COLO829 (cell line): Measurements from ENCODE around the gene DCAF8.
"Not testable (repeated sequence)": the region's sequence is repeated elsewhere in the genome, so short reads cannot be mapped to it uniquely, and the experiment has no call there.

Experiments
- DNase-seq: peaks from one replicate; pipeline ENCODE4 v3.0.0; 2012; ENCODE audit warnings: low spot score

Gene DCAF8

GRCh38 chr1:160261893-160262794, at the start of gene DCAF8:
DCAF8 (minus strand) TSS chr1:160262549; CDS start chr1:160244008, 18,541 bp downstream.
- DNase-seq = peak; percentile 99

GRCh38 chr1:160309571-160309970, 47.2 kb upstream of the DCAF8 start:
- no peak for DNase-seq

- no peak for DNase-seq
Measured at GRCh38 chr1:160309185-160309557, 46.8 kb upstream of the DCAF8 start.

- no peak for DNase-seq
Measured at GRCh38 chr1:160308451-160309184, 46.3 kb upstream of the DCAF8 start.

GRCh38 chr1:160307118-160307791, 44.9 kb upstream of the DCAF8 start:
- no peak for DNase-seq

- DNase-seq = no peak
Measured at GRCh38 chr1:160300173-160300572, 37.8 kb upstream of the DCAF8 start.

- no peak for DNase-seq
Measured at GRCh38 chr1:160296036-160296435, 33.7 kb upstream of the DCAF8 start.

GRCh38 chr1:160293020-160293968, 30.9 kb upstream of the DCAF8 start:
- no peak for DNase-seq

GRCh38 chr1:160291248-160292220, 29.2 kb upstream of the DCAF8 start:
- peak; percentile 69 for DNase-seq

- not testable (repeated sequence) for DNase-seq
Measured at GRCh38 chr1:160287769-160288168, 25.4 kb upstream of the DCAF8 start.

- no peak for DNase-seq
Measured at GRCh38 chr1:160285506-160285905, 23.2 kb upstream of the DCAF8 start.

GRCh38 chr1:160284782-160285344, 22.5 kb upstream of the DCAF8 start, which contains the start of gene PEX19:
PEX19 (minus strand) TSS chr1:160285133; CDS start chr1:160285124, 9 bp downstream.
- DNase-seq = peak; percentile 98

- no peak for DNase-seq
Measured at GRCh38 chr1:160284220-160284781, 22.0 kb upstream of the DCAF8 start.

GRCh38 chr1:160282807-160283206, 20.5 kb upstream of the DCAF8 start:
- DNase-seq = no peak

- no peak for DNase-seq
Measured at GRCh38 chr1:160277987-160278386, 15.6 kb upstream of the DCAF8 start.

- no peak for DNase-seq
Measured at GRCh38 chr1:160277330-160277729, 15.0 kb upstream of the DCAF8 start.

- DNase-seq = no peak
Measured at GRCh38 chr1:160271025-160271424, 8.7 kb upstream of the DCAF8 start.

- no peak for DNase-seq
Measured at GRCh38 chr1:160267284-160267991, 5.1 kb upstream of the DCAF8 start.

- no peak for DNase-seq
Measured at GRCh38 chr1:160264795-160265307, 2.5 kb upstream of the DCAF8 start.
